Thyroid gland (tissue), 4 donors: ENCODE results near the gene PEDS1.

Experiments
- POLR2A ChIP-seq, 2 donors: fragments of 450-650 bp; IDR thresholded peaks; one replicate each; pipeline ENCODE4 v1.6.1; 2017; ENCODE audit warnings: antibody characterized with exemption in 2 of 2, mild to moderate bottlenecking in 2 of 2, moderate library complexity in 1 of 2
- TF ChIP-seq, protein P1 (sequence below), 6 experiments: fragments of 200-600 bp in 3 of 6; fragments of 450-650 bp in 3 of 6; sonication (generic) in 3 of 6; IDR thresholded peaks; one replicate each; pipeline ENCODE4 v1.5.1; 2016 to 2019; ENCODE audit warnings: antibody characterized with exemption in 6 of 6, mild to moderate bottlenecking in 2 of 6, inconsistent platforms in 1 of 6, moderate library complexity in 1 of 6

DNA sequence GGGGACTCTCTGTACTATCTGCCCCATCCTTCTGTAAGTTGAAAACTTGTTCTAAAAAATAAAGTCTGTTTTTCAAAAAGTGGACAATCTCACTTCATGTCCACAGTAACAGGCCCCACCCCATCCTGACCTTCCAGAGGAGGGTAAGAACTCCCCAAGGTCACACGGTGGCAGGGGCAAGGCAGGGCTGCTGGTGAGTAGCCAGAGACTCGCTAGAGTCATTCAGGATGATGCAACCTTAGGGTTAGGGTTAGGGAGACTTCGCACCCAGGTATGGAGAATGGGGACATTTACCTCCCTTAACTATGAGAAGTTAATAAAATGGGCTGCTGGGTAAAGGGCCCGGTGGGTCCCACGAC is 15.4 kb downstream of the PEDS1 start:
- TF ChIP-seq POLR2A (IDR thresholded peaks at IDR 0.05): no peak
- TF ChIP-seq, protein P1, sequence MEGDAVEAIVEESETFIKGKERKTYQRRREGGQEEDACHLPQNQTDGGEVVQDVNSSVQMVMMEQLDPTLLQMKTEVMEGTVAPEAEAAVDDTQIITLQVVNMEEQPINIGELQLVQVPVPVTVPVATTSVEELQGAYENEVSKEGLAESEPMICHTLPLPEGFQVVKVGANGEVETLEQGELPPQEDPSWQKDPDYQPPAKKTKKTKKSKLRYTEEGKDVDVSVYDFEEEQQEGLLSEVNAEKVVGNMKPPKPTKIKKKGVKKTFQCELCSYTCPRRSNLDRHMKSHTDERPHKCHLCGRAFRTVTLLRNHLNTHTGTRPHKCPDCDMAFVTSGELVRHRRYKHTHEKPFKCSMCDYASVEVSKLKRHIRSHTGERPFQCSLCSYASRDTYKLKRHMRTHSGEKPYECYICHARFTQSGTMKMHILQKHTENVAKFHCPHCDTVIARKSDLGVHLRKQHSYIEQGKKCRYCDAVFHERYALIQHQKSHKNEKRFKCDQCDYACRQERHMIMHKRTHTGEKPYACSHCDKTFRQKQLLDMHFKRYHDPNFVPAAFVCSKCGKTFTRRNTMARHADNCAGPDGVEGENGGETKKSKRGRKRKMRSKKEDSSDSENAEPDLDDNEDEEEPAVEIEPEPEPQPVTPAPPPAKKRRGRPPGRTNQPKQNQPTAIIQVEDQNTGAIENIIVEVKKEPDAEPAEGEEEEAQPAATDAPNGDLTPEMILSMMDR (IDR thresholded peaks at IDR 0.05): no peak
